Measurements from ENCODE around the gene TMEM178B. TPM values are rescaled to one million over a fixed set of nuclear protein-coding genes. Genes with fewer than 3 reads are reported as not detected.
"Not testable (repeated sequence)": the region's sequence is repeated elsewhere in the genome, so short reads cannot be mapped to it uniquely, and the experiment has no call there.

TMEM178B gene
- total and polyA plus RNA-seq, 8 donors: 0.42 to 3.0 (median 2.1) TPM

DNA sequence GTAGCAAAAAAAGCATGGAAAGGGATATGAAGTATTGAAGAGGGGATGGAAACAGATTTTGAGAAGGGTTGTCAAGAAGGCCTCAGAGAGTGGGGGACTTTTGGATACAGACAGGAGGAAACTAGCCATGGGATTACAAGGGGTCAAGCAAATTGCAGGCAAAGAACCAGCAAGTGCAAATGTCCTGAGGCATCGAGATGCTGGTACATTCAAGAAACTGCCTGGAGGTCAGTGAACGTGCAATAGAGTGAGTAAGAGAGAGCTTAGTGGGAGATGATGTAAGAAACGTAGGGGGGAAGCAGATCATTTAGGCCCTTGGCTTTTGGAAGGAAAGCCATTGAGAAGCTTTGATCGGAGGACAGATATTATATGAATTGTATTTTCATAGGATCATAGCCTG, 250.0 kb downstream of the TMEM178B start:
- FAIRE-seq (no peak), DNase-seq (no peak), ATAC-seq (no peak)
- Histone ChIP-seq H3K27ac (no peak overlapping the region), H3K4me1 (no peaks in the 10 kb centered on the region), H3K36me3 (no peaks in the 10 kb centered on the region), H3K27me3 (no peaks in the 10 kb centered on the region), H3K9me3 (no peaks in the 10 kb centered on the region), H3K4me3 (no peak overlapping the region)
- intact Hi-C loops (cut with DNase I): no loop called here
- WGBS, 2 donors: 77 to 83% methylated on average over 4 of the region's 4 CpGs
- TF ChIP-seq, protein P1, sequence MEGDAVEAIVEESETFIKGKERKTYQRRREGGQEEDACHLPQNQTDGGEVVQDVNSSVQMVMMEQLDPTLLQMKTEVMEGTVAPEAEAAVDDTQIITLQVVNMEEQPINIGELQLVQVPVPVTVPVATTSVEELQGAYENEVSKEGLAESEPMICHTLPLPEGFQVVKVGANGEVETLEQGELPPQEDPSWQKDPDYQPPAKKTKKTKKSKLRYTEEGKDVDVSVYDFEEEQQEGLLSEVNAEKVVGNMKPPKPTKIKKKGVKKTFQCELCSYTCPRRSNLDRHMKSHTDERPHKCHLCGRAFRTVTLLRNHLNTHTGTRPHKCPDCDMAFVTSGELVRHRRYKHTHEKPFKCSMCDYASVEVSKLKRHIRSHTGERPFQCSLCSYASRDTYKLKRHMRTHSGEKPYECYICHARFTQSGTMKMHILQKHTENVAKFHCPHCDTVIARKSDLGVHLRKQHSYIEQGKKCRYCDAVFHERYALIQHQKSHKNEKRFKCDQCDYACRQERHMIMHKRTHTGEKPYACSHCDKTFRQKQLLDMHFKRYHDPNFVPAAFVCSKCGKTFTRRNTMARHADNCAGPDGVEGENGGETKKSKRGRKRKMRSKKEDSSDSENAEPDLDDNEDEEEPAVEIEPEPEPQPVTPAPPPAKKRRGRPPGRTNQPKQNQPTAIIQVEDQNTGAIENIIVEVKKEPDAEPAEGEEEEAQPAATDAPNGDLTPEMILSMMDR (IDR thresholded peaks at IDR 0.05): no peak

DNA sequence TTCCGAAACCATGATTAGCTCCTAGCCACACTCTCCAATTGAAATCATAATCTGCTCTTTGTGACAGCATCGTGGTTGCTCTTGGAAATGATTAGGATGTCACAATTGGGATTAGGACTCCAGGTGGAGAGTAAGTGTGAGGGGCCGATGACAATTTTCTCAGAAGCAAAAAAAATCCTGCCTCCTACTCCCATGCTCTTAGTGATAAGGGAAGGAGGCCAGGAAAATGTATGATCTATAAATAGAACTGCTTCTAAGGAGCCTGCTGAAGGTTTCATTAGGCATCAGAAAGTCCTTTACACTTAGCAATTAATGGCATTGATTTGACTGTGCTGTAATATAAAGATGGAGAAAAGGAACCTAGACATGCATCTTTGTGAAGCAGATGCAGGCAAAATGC, 251.0 kb downstream of the TMEM178B start:
- Histone ChIP-seq H3K4me1 (no peaks in the 10 kb centered on the region), H3K27ac (no peak overlapping the region), H3K9me3 (no peaks in the 10 kb centered on the region), H3K27me3 (no peaks in the 10 kb centered on the region), H3K36me3 (no peaks in the 10 kb centered on the region), H3K4me3 (no peak overlapping the region)
- whole genome bisulfite sequencing, 2 donors: 62 to 65% methylated on average over 3 of the region's 3 CpGs
- no peak for FAIRE-seq
- no peak for DNase-seq
- intact Hi-C loops (cut with DNase I): no loop called here
- ATAC-seq: no peak
- TF ChIP-seq, protein P1 (IDR thresholded peaks at IDR 0.05): no peak

- no peak overlapping the region for H3K4me3 ChIP-seq
- no peak for DNase-seq
- TF ChIP-seq, protein P1 (IDR thresholded peaks at IDR 0.05): no peak
- H3K9me3 ChIP-seq: no peaks in the 10 kb centered on the region
- no peak overlapping the region for H3K27ac ChIP-seq
- H3K36me3 ChIP-seq: no peaks in the 10 kb centered on the region
- intact Hi-C loops (cut with DNase I): no loop called here
- no peak for FAIRE-seq
- no peak for ATAC-seq
- H3K27me3 ChIP-seq: no peaks in the 10 kb centered on the region
- WGBS, 2 donors: 44 to 57% methylated on average over 2 of the region's 2 CpGs
- no peaks in the 10 kb centered on the region for H3K4me1 ChIP-seq
Observed at GRCh38 chr7:141325275-141325674, 251.4 kb downstream of the TMEM178B start.

GRCh38 chr7:141328290-141328689, 254.4 kb downstream of the TMEM178B start:
- FAIRE-seq (no peak), DNase-seq (no peak)

DNA sequence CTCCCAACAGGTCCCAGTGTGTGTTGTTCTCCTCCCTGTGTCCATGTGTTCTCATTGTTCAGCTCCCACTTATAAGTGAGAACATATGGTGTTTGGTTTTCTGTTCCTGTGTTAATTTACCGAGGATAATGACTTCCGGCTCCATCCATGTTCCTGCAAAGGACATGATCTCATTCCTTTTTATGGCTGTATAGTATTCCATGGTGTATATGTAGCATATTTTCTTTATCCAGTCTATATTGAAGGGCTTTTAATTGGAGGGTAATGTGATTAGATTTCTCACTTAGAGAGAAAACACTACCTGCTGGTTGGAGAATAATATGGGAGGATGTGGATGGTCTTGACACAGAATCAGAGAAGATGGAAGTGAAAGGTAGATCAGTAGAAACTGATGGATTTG, 256.4 kb downstream of the TMEM178B start:
- H3K4me3 ChIP-seq; H3K4me1 ChIP-seq; ATAC-seq; H3K36me3 ChIP-seq; H3K27ac ChIP-seq; intact Hi-C loops (cut with DNase I); DNase-seq; H3K27me3 ChIP-seq; FAIRE-seq; H3K9me3 ChIP-seq: not testable (repeated sequence)
- 74 to 83% methylated on average over 2 of the region's 2 CpGs for whole genome bisulfite sequencing, 2 donors

More at GRCh38 chr7:141328290-141328689, 254.4 kb downstream of the TMEM178B start:
- TF ChIP-seq, protein P1 (IDR thresholded peaks at IDR 0.05): no peak
- no peaks in the 10 kb centered on the region for H3K27me3 ChIP-seq
- ATAC-seq: no peak
- no peak overlapping the region for H3K4me3 ChIP-seq
- no peaks in the 10 kb centered on the region for H3K4me1 ChIP-seq
- H3K36me3 ChIP-seq: no peaks in the 10 kb centered on the region
- H3K27ac ChIP-seq: no peak overlapping the region
- intact Hi-C loops (cut with DNase I): no loop called here
- H3K9me3 ChIP-seq: no peaks in the 10 kb centered on the region
- 63 to 64% methylated on average over 2 of the region's 2 CpGs for WGBS, 2 donors
